Measurements from ENCODE around the gene ZNF358. TPM values are rescaled to one million over a fixed set of nuclear protein-coding genes. Genes with fewer than 3 reads are reported as not detected.

The ZNF358 gene
- total RNA-seq, 1 donor from 2014 or later, result 86.1 TPM

DNA sequence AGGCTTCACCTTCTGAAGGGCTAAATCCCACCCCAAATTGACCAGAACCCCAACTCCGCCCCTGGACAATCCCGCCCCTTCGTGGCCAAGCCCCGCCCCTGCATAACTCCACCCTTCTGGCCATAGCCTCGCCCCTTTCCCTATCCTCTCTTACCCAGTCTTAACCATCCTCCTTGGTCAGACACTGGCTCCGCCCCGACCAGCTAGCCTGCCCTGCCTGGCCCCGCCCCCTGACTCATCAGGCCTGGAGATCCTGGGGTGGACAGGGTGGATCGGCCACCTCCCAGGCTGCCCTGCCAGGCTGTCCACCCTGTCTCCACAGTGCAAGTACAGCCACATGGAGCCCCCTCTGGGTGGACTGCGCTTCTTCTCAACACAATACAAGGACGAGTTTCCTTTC lies 8.0 kb upstream of the ZNF358 start:
- TF ChIP-seq, protein P1, sequence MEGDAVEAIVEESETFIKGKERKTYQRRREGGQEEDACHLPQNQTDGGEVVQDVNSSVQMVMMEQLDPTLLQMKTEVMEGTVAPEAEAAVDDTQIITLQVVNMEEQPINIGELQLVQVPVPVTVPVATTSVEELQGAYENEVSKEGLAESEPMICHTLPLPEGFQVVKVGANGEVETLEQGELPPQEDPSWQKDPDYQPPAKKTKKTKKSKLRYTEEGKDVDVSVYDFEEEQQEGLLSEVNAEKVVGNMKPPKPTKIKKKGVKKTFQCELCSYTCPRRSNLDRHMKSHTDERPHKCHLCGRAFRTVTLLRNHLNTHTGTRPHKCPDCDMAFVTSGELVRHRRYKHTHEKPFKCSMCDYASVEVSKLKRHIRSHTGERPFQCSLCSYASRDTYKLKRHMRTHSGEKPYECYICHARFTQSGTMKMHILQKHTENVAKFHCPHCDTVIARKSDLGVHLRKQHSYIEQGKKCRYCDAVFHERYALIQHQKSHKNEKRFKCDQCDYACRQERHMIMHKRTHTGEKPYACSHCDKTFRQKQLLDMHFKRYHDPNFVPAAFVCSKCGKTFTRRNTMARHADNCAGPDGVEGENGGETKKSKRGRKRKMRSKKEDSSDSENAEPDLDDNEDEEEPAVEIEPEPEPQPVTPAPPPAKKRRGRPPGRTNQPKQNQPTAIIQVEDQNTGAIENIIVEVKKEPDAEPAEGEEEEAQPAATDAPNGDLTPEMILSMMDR (IDR thresholded peaks at IDR 0.05; ENCODE audit: unreplicated experiment), result no peak
- Mint-ChIP-seq H3K9me3 (ENCODE audit: low read depth) (no peaks in the 10 kb centered on the region), H3K36me3 (ENCODE audit: insufficient read depth) (no peaks in the 10 kb centered on the region), H3K27ac (no peak overlapping the region), H3K4me3 (ENCODE audit: low read depth) (no peak overlapping the region), H3K4me1 (ENCODE audit: low read depth) (no peaks in the 10 kb centered on the region), H3K27me3 (peaks cover 31% of the 10 kb centered on the region)
- DNase-seq (ENCODE audit: low spot score, unreplicated experiment), result no peak

DNA sequence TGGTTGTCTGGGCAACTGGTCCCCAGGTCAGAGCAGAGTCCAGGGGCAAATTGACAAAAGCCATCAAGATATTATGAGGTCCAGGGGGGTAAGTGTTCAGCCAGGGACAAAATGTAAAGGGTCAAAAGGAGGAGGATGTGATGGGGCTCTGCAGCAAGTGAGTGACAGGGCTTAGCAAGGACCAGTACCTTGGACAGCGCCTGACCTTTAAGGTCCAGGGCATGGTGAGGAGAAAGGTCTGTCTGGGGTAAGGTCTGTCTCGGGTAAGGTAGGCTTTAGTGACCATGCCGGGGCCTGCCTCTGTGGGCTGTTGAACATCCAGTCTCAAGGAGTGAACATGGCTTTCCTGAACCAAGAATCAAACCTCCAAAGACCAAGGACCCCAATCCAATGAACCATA lies 6.3 kb upstream of the ZNF358 start:
- Mint-ChIP-seq H3K4me3 (ENCODE audit: low read depth) (no peak overlapping the region), H3K27ac (no peak overlapping the region), H3K9me3 (ENCODE audit: low read depth) (no peaks in the 10 kb centered on the region), H3K36me3 (ENCODE audit: insufficient read depth) (no peaks in the 10 kb centered on the region), H3K27me3 (peaks cover 24% of the 10 kb centered on the region), H3K4me1 (ENCODE audit: low read depth) (no peaks in the 10 kb centered on the region)
- TF ChIP-seq, protein P1 (IDR thresholded peaks at IDR 0.05; ENCODE audit: unreplicated experiment), result no peak
- DNase-seq (ENCODE audit: low spot score, unreplicated experiment), result no peak

DNA sequence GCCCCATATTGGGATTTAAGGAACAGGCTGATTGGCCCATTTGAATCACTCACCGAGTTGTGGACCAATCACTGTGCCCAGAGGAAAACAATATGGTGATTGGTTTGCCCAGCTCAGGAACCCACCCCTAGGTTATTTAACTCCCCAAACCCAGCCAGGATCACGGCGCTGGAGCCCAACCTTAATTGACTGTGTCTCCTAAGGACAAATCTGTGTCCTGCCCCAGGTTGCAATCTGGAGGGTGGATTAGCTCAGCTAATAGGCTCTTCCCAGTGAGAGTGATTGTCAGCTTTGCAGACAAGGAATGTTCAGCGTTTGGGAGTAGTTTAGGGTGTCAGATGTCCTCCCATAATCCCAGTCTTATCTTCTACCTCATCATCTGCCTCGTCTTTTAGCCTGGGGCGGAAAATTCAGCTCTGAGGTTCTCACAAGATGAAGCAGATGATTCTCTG lies 3.5 kb upstream of the ZNF358 start:
- no peak overlapping the region for H3K4me3 Mint-ChIP-seq (ENCODE audit: low read depth)
- no peak for DNase-seq (ENCODE audit: low spot score, unreplicated experiment)
- peaks cover 13% of the 10 kb centered on the region for H3K27me3 Mint-ChIP-seq
- TF ChIP-seq, protein P1 (IDR thresholded peaks at IDR 0.05; ENCODE audit: unreplicated experiment), result no peak
- no peaks in the 10 kb centered on the region for H3K36me3 Mint-ChIP-seq (ENCODE audit: insufficient read depth)
- peaks cover 11% of the 10 kb centered on the region for H3K4me1 Mint-ChIP-seq (ENCODE audit: low read depth)
- H3K9me3 Mint-ChIP-seq (ENCODE audit: low read depth), result no peaks in the 10 kb centered on the region
- H3K27ac Mint-ChIP-seq, result no peak overlapping the region

DNA sequence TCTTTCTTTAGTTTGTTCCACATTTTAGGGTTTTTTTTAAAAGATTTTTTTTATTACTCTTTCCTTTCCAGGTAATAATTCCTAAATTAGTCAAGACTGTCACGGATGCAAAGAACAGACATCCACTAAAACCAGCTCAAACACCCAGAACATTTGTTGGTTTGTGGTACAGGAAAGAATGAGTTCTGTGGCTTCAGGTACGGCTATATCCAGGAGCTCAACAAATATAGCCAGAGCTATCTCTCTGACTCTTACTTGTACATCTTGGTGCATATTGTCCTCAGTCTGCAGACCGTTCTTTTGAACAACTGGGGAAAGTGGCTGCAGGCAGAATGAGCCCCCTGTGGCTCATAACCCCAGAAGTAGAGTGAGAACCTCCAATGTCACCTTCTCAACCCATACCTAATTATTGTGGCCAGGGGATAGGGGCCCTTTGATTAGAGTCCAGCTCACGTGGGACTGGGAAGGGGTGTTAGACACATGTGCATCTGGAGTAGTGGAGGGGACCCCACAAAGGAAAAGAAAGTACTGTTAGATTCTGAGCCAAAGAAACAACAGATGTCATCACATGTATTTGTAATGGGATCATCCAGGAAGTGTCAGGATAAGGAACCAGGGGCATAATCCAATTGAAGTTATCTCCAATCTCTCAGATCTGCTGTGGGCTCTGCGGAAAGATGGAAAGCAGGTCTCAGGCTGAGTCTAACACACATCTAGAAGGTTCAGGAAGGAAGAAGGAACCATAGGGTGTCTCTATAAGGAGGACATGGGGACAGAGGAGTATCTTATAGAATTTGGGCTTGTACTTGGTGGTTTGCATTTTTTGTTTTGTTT lies 1.9 kb upstream of the ZNF358 start:
- peaks cover 10% of the 10 kb centered on the region for H3K27me3 Mint-ChIP-seq
- peaks cover 5% of the 10 kb centered on the region for H3K36me3 Mint-ChIP-seq (ENCODE audit: insufficient read depth)
- no peak overlapping the region for H3K27ac Mint-ChIP-seq
- H3K9me3 Mint-ChIP-seq (ENCODE audit: low read depth), result no peaks in the 10 kb centered on the region
- peaks cover 15% of the 10 kb centered on the region for H3K4me1 Mint-ChIP-seq (ENCODE audit: low read depth)
- H3K4me3 Mint-ChIP-seq (ENCODE audit: low read depth), result peak overlapping the region; percentile 86
- no peak for DNase-seq (ENCODE audit: low spot score, unreplicated experiment)
- TF ChIP-seq, protein P1 (IDR thresholded peaks at IDR 0.05; ENCODE audit: unreplicated experiment), result no peak

DNA sequence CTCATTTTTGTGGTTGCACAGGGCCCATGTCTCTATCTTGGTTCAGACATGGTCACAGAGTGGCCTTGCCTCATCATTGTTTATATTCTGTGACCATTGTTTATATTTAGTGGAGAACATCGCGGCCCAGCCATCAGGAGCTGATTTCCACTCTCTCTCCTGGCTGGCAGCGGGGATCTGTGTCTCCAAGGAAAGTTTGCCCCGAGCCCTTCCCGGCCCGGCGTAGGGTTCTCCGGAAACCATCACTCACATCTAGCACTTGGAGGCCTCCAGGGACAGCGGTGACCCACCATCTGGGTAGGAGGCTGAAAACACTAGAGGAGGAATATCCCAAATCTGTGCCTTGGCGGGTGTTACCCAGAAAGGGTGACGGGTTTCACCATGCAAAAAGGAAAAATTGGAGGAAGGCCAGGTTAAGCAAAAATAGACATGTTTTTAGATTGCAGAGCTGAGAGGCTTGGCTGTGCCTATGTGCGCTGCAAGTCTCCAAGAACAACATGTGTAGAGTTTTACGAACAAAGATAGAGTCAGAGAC lies 726 bp upstream of the ZNF358 start:
- no peak for DNase-seq (ENCODE audit: low spot score, unreplicated experiment)
- TF ChIP-seq, protein P1 (IDR thresholded peaks at IDR 0.05; ENCODE audit: unreplicated experiment), result no peak

More for the DNA sequence above, 726 bp upstream of the ZNF358 start:
- Mint-ChIP-seq H3K27ac (peak overlapping the region; percentile 99), H3K4me1 (ENCODE audit: low read depth) (peaks cover 15% of the 10 kb centered on the region), H3K36me3 (ENCODE audit: insufficient read depth) (peaks cover 9% of the 10 kb centered on the region), H3K4me3 (ENCODE audit: low read depth) (peak overlapping the region; percentile 86), H3K9me3 (ENCODE audit: low read depth) (no peaks in the 10 kb centered on the region), H3K27me3 (peaks cover 3% of the 10 kb centered on the region)

Data from progenitor cell of endocrine pancreas (in vitro differentiated cells).